Liver (tissue), 9 donors: ENCODE results near the gene VEGFC. TPM values are rescaled to one million over a fixed set of nuclear protein-coding genes. Genes with fewer than 3 reads are reported as not detected.

ENCODE experiments used
- DNase-seq: peaks from one replicate; pipeline ENCODE4 v3.0.0-alpha.2; 2017; ENCODE audit warnings: low spot score
- H3K27ac ChIP-seq, 2 donors: one replicate each; pipeline ENCODE4 v1.7.0; 2013; ENCODE audit warnings: inconsistent platforms in 2 of 2, low read length in 2 of 2, control low read depth in 1 of 2, low read depth in 1 of 2, mild to moderate bottlenecking in 1 of 2
- H3K27me3 ChIP-seq, 4 donors: one replicate each; pipeline versions ENCODE4 v1.6.1 to v1.7.0; 2013; ENCODE audit warnings: low read length in 3 of 4, inconsistent platforms in 1 of 4, mild to moderate bottlenecking in 1 of 4, moderate library complexity in 1 of 4; ENCODE audit not compliant: control insufficient read depth in 4 of 4, insufficient read depth in 4 of 4
- H3K36me3 ChIP-seq, 4 donors: one replicate each; pipeline versions ENCODE4 v1.6.1 to v1.7.0; 2013; ENCODE audit warnings: low read length in 3 of 4, mild to moderate bottlenecking in 3 of 4, low read depth in 1 of 4, moderate library complexity in 1 of 4; ENCODE audit not compliant: control insufficient read depth in 4 of 4, insufficient read depth in 3 of 4
- H3K4me1 ChIP-seq, 4 donors: one replicate each; pipeline versions ENCODE4 v1.6.1 to v1.7.0; 2013; ENCODE audit warnings: low read length in 3 of 4, mild to moderate bottlenecking in 3 of 4, moderate library complexity in 1 of 4; ENCODE audit not compliant: control insufficient read depth in 4 of 4, insufficient read depth in 4 of 4
- H3K4me3 ChIP-seq, 3 donors: one replicate each; pipeline versions ENCODE4 v1.6.1 to v1.7.0; 2013; ENCODE audit warnings: low read length in 3 of 3, control low read depth in 1 of 3, low read depth in 1 of 3, mild to moderate bottlenecking in 1 of 3
- H3K9ac ChIP-seq, 2 donors: one replicate each; pipeline ENCODE4 v1.7.0; 2013; ENCODE audit warnings: low read length in 2 of 2, mild to moderate bottlenecking in 2 of 2, moderate library complexity in 2 of 2, control low read depth in 1 of 2, low read depth in 1 of 2
- H3K9me3 ChIP-seq, 4 donors: one replicate each; pipeline versions ENCODE4 v1.6.1 to v1.7.0; 2013; ENCODE audit warnings: low read length in 3 of 4; ENCODE audit not compliant: control insufficient read depth in 4 of 4
- ATF3 ChIP-seq: IDR thresholded peaks from 2 replicates; pipeline ENCODE4 v1.6.1; 2016; ENCODE audit warnings: antibody characterized with exemption
- FOXA1 ChIP-seq: IDR thresholded peaks from 2 replicates; pipeline ENCODE4 v1.6.1; 2016; ENCODE audit warnings: antibody characterized with exemption
- GABPA ChIP-seq, 2 donors: IDR thresholded peaks in 1 of 2; conservative IDR thresholded peaks in 1 of 2; 2 replicates each; pipeline ENCODE4 v1.6.1; 2016; ENCODE audit warnings: antibody characterized with exemption in 2 of 2, mild to moderate bottlenecking in 1 of 2, moderate library complexity in 1 of 2
- HNF4G ChIP-seq: IDR thresholded peaks from 2 replicates; pipeline ENCODE4 v1.6.1; 2016; ENCODE audit warnings: antibody characterized with exemption
- RAD21 ChIP-seq, 2 donors: IDR thresholded peaks; 2 replicates each; pipeline ENCODE4 v1.6.1; 2016; ENCODE audit warnings: antibody characterized with exemption in 2 of 2, mild to moderate bottlenecking in 2 of 2
- REST ChIP-seq: IDR thresholded peaks from 2 replicates; pipeline ENCODE4 v1.6.1; 2016; ENCODE audit warnings: antibody characterized with exemption, mild to moderate bottlenecking
- RXRA ChIP-seq, 2 donors: IDR thresholded peaks; 2 replicates each; pipeline ENCODE4 v1.6.1; 2017 to 2018; ENCODE audit warnings: antibody characterized with exemption in 2 of 2, mild to moderate bottlenecking in 1 of 2
- SP1 ChIP-seq: IDR thresholded peaks from 2 replicates; pipeline ENCODE4 v1.6.1; 2018; ENCODE audit warnings: antibody characterized with exemption, mild to moderate bottlenecking
- TAF1 ChIP-seq: conservative IDR thresholded peaks from 2 replicates; pipeline ENCODE4 v1.6.1; 2016; ENCODE audit warnings: antibody characterized with exemption, mild to moderate bottlenecking
- YY1 ChIP-seq: IDR thresholded peaks from 2 replicates; pipeline ENCODE4 v1.6.1; 2016; ENCODE audit warnings: antibody characterized with exemption, mild to moderate bottlenecking
- ZBTB33 ChIP-seq: IDR thresholded peaks from 2 replicates; pipeline ENCODE4 v1.6.1; 2016; ENCODE audit warnings: antibody characterized with exemption
- WGBS: extraction: QIAGEN DNeasy Blood & Tissue Kit; methylation state at CpG from one replicate; pipeline ENCODE4 v1.1.7; 2013; 5-methylcytosine and 5-hydroxymethylcytosine counted together
- polyA plus RNA-seq, 2 donors: library from polyadenylated mRNA; stranded (reverse) in 1 of 2; unstranded in 1 of 2; fragments of 200-250 nt in 1 of 2; fragments of >200 nt in 1 of 2; fragmentation: Nextera tagmentation in 1 of 2; extraction: Ambion mirVana in 1 of 2; gene quantifications; one replicate each; pipeline versions ENCODE4 v1.2.1 to v1.2.3, GENCODE V29; 2013 to 2015
- total RNA-seq, 2 donors: library from RNA; depleted of rRNA; stranded (reverse); fragments of >200 nt; gene quantifications; one replicate each; pipeline ENCODE4 v1.2.3, GENCODE V29; 2014
- donor health status: healthy.
- donor health status: healthy.
- donor health status: healthy.
- donor health status: healthy.
- donor health status: healthy.

The VEGFC gene
- total and polyA plus RNA-seq, 4 donors, result 0.32 to 1.8 (median 0.95) TPM

- Histone ChIP-seq H3K36me3 (no peaks in the 10 kb centered on the region), H3K27me3 (peaks cover 0 to 11% (median 0%) of the 10 kb centered on the region in 4 donors), H3K4me3 (no peak overlapping the region)
These were observed 2.7 kb upstream of the VEGFC start for GRCh38 chr4:176795441-176795840.

GRCh38 chr4:176794651-176795050, 1.9 kb upstream of the VEGFC start:
- no peak for DNase-seq
- Histone ChIP-seq H3K4me3 (no peak overlapping the region), H3K9me3 (no peaks in the 10 kb centered on the region), H3K27me3 (peaks cover 0 to 11% (median 0%) of the 10 kb centered on the region in 4 donors), H3K9ac (no peak overlapping the region), H3K27ac (no peak overlapping the region), H3K36me3 (no peaks in the 10 kb centered on the region), H3K4me1 (peaks cover 4 to 8% (median 7%) of the 10 kb centered on the region in 4 donors)
- TF ChIP-seq YY1 (no peak), RAD21 (IDR thresholded peaks at IDR 0.05) (no peak), HNF4G (no peak), TAF1 (no peak), SP1 (no peak), GABPA (IDR thresholded peaks at IDR 0.05 in 1 of 2, conservative IDR thresholded peaks at IDR 0.05 in 1 of 2) (no peak), FOXA1 (no peak), ATF3 (no peak), RXRA (IDR thresholded peaks at IDR 0.05) (no peak), ZBTB33 (no peak)
- WGBS, result 79% methylated on average over 1 of the region's 1 CpG

More at GRCh38 chr4:176795441-176795840, 2.7 kb upstream of the VEGFC start:
- Histone ChIP-seq H3K4me1 (peaks cover 4 to 8% (median 7%) of the 10 kb centered on the region in 4 donors), H3K27ac (no peak overlapping the region), H3K9me3 (no peaks in the 10 kb centered on the region), H3K9ac (no peak overlapping the region)
- DNase-seq, result no peak
- no peak for TF ChIP-seq SP1
- no peak for TF ChIP-seq HNF4G
- TF ChIP-seq FOXA1, result no peak
- TF ChIP-seq REST, result no peak
- no peak for TF ChIP-seq ZBTB33
- TF ChIP-seq GABPA (IDR thresholded peaks at IDR 0.05 in 1 of 2, conservative IDR thresholded peaks at IDR 0.05 in 1 of 2), result no peak
- no peak for TF ChIP-seq RAD21 (IDR thresholded peaks at IDR 0.05)
- no peak for TF ChIP-seq RXRA (IDR thresholded peaks at IDR 0.05)
- WGBS, result 65% methylated on average over 1 of the region's 1 CpG
